Upper lobe of left lung (tissue), 6 donors: ENCODE results near the gene ART1. TPM values are rescaled to one million over a fixed set of nuclear protein-coding genes. Genes with fewer than 3 reads are reported as not detected.

Source experiments
- ATAC-seq, 2 donors: fragments of 200-7000 bp; cut with Tn5 transposase; one replicate each; pipeline ENCODE4 v1.9.1; 2022; ENCODE audit warnings: mild to moderate bottlenecking in 2 of 2, moderate library complexity in 2 of 2; ENCODE audit not compliant: low FRiP score in 2 of 2
- DNase-seq, 2 donors: peaks; one replicate each; pipeline ENCODE4 v3.0.0-alpha.2; 2019 to 2020
- H3K27ac ChIP-seq, 4 donors: fragments of 200-600 bp; sonication (generic); one replicate each; pipeline ENCODE4 v1.5.1; 2016 to 2019
- H3K27me3 ChIP-seq, 4 donors: fragments of 200-600 bp; sonication (generic); one replicate each; pipeline ENCODE4 v1.5.1; 2017 to 2019
- H3K36me3 ChIP-seq, 4 donors: fragments of 200-600 bp; sonication (generic); one replicate each; pipeline ENCODE4 v1.5.1; 2016 to 2019
- H3K4me1 ChIP-seq, 4 donors: fragments of 200-600 bp; sonication (generic); one replicate each; pipeline ENCODE4 v1.5.1; 2018 to 2019
- H3K4me3 ChIP-seq, 4 donors: fragments of 200-600 bp; sonication (generic); one replicate each; pipeline ENCODE4 v1.5.1; 2017 to 2019; ENCODE audit warnings: mild to moderate bottlenecking in 2 of 4, moderate library complexity in 1 of 4
- H3K9me3 ChIP-seq, 4 donors: fragments of 200-600 bp; sonication (generic); one replicate each; pipeline ENCODE4 v1.5.1; 2018 to 2019
- EP300 ChIP-seq, 4 donors: sonication (generic); formaldehyde crosslinking; IDR thresholded peaks; one replicate each; pipeline ENCODE4 v1.5.1; 2017; ENCODE audit warnings: antibody characterized with exemption in 4 of 4, control low read depth in 2 of 4
- POLR2A ChIP-seq, 4 donors: fragments of 450-650 bp; IDR thresholded peaks; one replicate each; pipeline ENCODE4 v1.5.1; 2016 to 2017; ENCODE audit warnings: antibody characterized with exemption in 4 of 4, mild to moderate bottlenecking in 2 of 4
- POLR2AphosphoS5 ChIP-seq, 2 donors: sonication (generic); formaldehyde crosslinking; IDR thresholded peaks; one replicate each; pipeline ENCODE4 v1.5.1; 2017; ENCODE audit warnings: antibody characterized with exemption in 2 of 2
- WGBS, 2 donors: methylation state at CpG; one replicate each; pipeline ENCODE4 v1.1.5; 2017 to 2018; 5-methylcytosine and 5-hydroxymethylcytosine counted together
- total RNA-seq, 6 donors: library from RNA; depleted of rRNA in 4 of 6; stranded (reverse); fragments of >200 nt in 4 of 6; gene quantifications; one replicate each; pipeline versions ENCODE4 v1.1.0 to v1.2.1, GENCODE V29; 2016 to 2021
- TF ChIP-seq, protein P1 (sequence below), 6 experiments: fragments of 450-650 bp in 4 of 6; fragments of 200-600 bp in 2 of 6; sonication (generic) in 2 of 6; IDR thresholded peaks; one replicate each; pipeline ENCODE4 v1.5.1; 2016 to 2019; ENCODE audit warnings: antibody characterized with exemption in 6 of 6
- donor health status: DM: no; HTN: no; CAD: no; lungs with moderate emphysema.
- donor health status: DM: no; HTN: yes; CAD: no; lungs with severe emphysema.

ART1 gene
- total RNA-seq, 6 donors from 2014 or later: 0.61 to 1.9 (median 1.2) TPM; not detected in 2

DNA sequence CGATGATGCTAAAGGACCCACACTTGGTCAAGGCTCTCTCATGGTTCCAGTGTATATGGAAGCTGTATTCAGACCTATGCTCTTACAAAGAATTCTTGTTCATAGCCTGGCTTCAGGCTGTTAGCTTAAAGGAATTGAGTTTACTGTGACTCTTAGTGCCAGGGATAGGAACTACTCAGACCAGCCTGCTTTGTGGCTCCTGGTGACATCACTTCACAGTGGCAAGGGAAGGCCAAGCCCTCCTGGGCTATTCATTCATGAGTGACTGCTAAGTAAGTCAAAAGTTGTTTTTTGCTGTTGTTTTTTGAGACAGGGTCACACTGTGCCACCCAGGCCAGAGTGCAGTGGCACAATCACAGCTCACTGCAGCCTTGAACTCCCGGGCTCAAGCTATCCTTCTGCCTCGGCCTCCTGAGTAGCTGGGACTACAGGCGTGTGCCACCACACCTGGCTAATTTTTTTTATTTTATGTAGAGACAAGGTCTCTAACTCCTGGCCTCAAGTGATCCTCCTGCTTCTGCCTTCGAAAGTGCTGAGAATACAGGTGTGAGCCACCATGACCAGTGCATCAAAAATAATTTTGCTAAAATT, 12.8 kb upstream of the ART1 start:
- TF ChIP-seq EP300 (IDR thresholded peaks at IDR 0.05) (no peak), POLR2AphosphoS5 (IDR thresholded peaks at IDR 0.05) (no peak), POLR2A (IDR thresholded peaks at IDR 0.05) (no peak)
- TF ChIP-seq, protein P1, sequence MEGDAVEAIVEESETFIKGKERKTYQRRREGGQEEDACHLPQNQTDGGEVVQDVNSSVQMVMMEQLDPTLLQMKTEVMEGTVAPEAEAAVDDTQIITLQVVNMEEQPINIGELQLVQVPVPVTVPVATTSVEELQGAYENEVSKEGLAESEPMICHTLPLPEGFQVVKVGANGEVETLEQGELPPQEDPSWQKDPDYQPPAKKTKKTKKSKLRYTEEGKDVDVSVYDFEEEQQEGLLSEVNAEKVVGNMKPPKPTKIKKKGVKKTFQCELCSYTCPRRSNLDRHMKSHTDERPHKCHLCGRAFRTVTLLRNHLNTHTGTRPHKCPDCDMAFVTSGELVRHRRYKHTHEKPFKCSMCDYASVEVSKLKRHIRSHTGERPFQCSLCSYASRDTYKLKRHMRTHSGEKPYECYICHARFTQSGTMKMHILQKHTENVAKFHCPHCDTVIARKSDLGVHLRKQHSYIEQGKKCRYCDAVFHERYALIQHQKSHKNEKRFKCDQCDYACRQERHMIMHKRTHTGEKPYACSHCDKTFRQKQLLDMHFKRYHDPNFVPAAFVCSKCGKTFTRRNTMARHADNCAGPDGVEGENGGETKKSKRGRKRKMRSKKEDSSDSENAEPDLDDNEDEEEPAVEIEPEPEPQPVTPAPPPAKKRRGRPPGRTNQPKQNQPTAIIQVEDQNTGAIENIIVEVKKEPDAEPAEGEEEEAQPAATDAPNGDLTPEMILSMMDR (IDR thresholded peaks at IDR 0.05): no peak
- no peaks in the 10 kb centered on the region for H3K9me3 ChIP-seq
- DNase-seq: no peak
- H3K27ac ChIP-seq: no peak overlapping the region
- no peaks in the 10 kb centered on the region for H3K4me1 ChIP-seq
- H3K27me3 ChIP-seq: no peaks in the 10 kb centered on the region
- 89 to 99% methylated on average over 5 of the region's 5 CpGs for WGBS, 2 donors
- ATAC-seq: no peak
- no peak overlapping the region for H3K4me3 ChIP-seq
- H3K36me3 ChIP-seq: no peaks in the 10 kb centered on the region

DNA sequence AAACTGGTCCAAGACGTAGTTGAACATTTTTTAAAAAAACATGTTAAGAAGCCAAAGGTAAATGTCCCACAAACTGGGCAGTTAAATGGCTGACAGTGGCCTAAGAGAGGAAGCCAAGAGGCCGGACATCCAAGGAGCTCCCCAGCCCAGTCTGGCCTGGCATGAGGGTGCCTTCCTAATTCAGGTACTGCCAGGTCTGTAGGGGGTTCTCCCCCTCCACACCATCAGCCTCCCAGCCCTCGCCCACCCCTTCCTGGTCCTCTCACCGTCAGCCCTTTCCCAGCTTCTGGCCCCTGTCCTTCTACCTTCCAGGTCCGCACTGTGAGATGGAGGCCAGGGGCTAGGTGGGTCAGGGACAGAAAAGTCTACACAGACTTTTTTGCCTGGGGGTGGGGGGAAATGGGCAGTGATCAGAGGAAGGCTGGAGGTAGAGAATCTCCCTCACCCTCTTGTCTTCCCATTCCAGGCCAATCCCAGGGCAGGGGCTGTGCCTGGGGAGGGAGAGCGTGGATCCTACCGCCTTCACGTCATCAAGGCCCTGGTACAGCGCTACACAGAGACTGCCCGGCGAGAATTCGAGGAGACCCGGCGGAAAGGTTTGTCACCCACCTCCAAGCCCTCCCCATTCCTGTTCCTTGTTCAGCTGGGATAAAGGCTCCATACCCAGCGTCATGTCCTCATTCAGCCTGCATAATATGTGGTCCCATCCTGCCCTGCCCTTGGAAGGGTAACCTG, 9.1 kb upstream of the ART1 start:
- Histone ChIP-seq H3K4me3 (no peak overlapping the region), H3K27ac (no peak overlapping the region), H3K9me3 (no peaks in the 10 kb centered on the region), H3K4me1 (no peaks in the 10 kb centered on the region), H3K27me3 (no peaks in the 10 kb centered on the region), H3K36me3 (no peaks in the 10 kb centered on the region)
- 93 to 95% methylated on average over 15 of the region's 15 CpGs for WGBS, 2 donors
- TF ChIP-seq, protein P1 (IDR thresholded peaks at IDR 0.05): no peak
- TF ChIP-seq POLR2A (IDR thresholded peaks at IDR 0.05) (no peak), POLR2AphosphoS5 (IDR thresholded peaks at IDR 0.05) (no peak), EP300 (IDR thresholded peaks at IDR 0.05) (no peak)
- no peak for DNase-seq
- no peak for ATAC-seq

DNA sequence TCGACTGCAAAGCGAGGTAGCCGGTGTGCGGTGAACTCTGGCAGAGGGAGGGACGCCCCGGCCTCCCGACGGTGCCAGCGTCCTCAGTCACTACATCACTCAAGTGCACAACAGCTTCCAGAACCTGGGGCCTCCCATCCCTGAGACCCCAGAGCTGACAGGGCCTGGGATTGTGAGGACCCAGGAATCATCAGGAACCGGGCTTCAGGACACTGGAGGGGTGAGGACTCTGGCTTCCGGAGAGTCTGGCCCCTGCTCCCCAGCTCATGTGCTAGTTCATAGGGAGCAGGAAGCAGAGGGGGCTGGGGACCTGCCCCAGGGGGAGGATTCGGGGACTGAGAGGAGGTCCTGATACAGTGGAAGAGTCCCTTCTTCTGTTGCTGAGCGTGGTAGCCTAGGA, 7.7 kb upstream of the ART1 start:
- Histone ChIP-seq H3K9me3 (no peaks in the 10 kb centered on the region), H3K4me3 (no peak overlapping the region), H3K27ac (no peak overlapping the region), H3K27me3 (no peaks in the 10 kb centered on the region), H3K4me1 (peaks cover 0 to 7% (median 3%) of the 10 kb centered on the region in 4 donors), H3K36me3 (no peaks in the 10 kb centered on the region)
- TF ChIP-seq POLR2AphosphoS5 (IDR thresholded peaks at IDR 0.05): no peak
- no peak for TF ChIP-seq EP300 (IDR thresholded peaks at IDR 0.05)
- TF ChIP-seq, protein P1 (IDR thresholded peaks at IDR 0.05): no peak
- 87 to 89% methylated on average over 13 of the region's 13 CpGs for WGBS, 2 donors
- ATAC-seq: no peak
- DNase-seq: no peak

DNA sequence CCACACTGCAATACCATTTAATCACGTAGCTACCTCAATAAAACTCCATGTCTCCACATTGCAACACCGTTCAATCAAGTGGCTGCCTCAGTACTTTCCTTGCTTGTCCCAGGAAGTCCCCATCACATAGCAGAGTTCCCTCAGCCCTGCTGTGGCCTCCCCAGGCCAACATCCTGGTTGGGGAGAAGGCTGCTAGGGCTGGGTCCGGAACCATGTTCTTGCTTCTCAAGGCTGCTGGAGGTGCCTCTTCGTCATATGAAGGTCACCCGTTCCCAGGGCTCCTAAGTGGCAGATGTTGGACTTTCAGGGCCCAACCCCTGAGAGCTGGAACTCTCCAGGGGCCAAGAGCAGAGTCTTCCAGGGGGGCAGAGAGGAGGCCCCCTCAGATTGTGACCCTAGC, 6.4 kb upstream of the ART1 start:
- 92% methylated on average over 3 to 5 of the region's 5 CpGs for WGBS, 2 donors
- no peak for ATAC-seq
- H3K36me3 ChIP-seq: no peaks in the 10 kb centered on the region

More for the DNA sequence above, 6.4 kb upstream of the ART1 start:
- DNase-seq: no peak
- H3K4me1 ChIP-seq: peaks cover 12 to 20% (median 16%) of the 10 kb centered on the region in 4 donors
- TF ChIP-seq, protein P1 (IDR thresholded peaks at IDR 0.05): no peak
- TF ChIP-seq POLR2A (IDR thresholded peaks at IDR 0.05) (no peak), POLR2AphosphoS5 (IDR thresholded peaks at IDR 0.05) (no peak), EP300 (IDR thresholded peaks at IDR 0.05) (no peak)
- no peaks in the 10 kb centered on the region for H3K27me3 ChIP-seq
- H3K9me3 ChIP-seq: no peaks in the 10 kb centered on the region
- no peak overlapping the region for H3K27ac ChIP-seq
- no peak overlapping the region for H3K4me3 ChIP-seq
